Measurements from ENCODE around the gene THADA. TPM values are rescaled to one million over a fixed set of nuclear protein-coding genes. Genes with fewer than 3 reads are reported as not detected.
A peak's percentile ranks its signal among the peaks of the same experiment; 100 is the strongest.

Gene THADA
- total RNA-seq, 1 experiment from 2014 or later, result 28.7 TPM

GRCh38 chr2:43276962-43277391 lies 318.9 kb downstream of the THADA start:
- peak; percentile 75 for DNase-seq (ENCODE audit: low spot score)

GRCh38 chr2:43276266-43276941 lies 319.4 kb downstream of the THADA start:
- peak; percentile 74 for DNase-seq (ENCODE audit: low spot score)

- DNase-seq (ENCODE audit: low spot score), result no peak
Observed at GRCh38 chr2:43274721-43275120, 321.1 kb downstream of the THADA start.

- DNase-seq (ENCODE audit: low spot score), result no peak
Observed at GRCh38 chr2:43274055-43274454, 321.8 kb downstream of the THADA start.

GRCh38 chr2:43273529-43273928 lies 322.3 kb downstream of the THADA start:
- no peak for DNase-seq (ENCODE audit: low spot score)

- no peak for DNase-seq (ENCODE audit: low spot score)
Observed at GRCh38 chr2:43270930-43271615, 324.8 kb downstream of the THADA start.

- no peak for DNase-seq (ENCODE audit: low spot score)
Observed at GRCh38 chr2:43270461-43270860, 325.4 kb downstream of the THADA start.

GRCh38 chr2:43269706-43270105 lies 326.1 kb downstream of the THADA start:
- no peak for DNase-seq (ENCODE audit: low spot score)

GRCh38 chr2:43269074-43269572 lies 326.7 kb downstream of the THADA start:
- no peak for DNase-seq (ENCODE audit: low spot score)

- DNase-seq (ENCODE audit: low spot score), result no peak
Observed at GRCh38 chr2:43268066-43268953, 327.5 kb downstream of the THADA start.

- no peak for DNase-seq (ENCODE audit: low spot score)
Observed at GRCh38 chr2:43267381-43267780, 328.5 kb downstream of the THADA start.

- DNase-seq (ENCODE audit: low spot score), result no peak
Observed at GRCh38 chr2:43266711-43267111, 329.1 kb downstream of the THADA start.

- DNase-seq (ENCODE audit: low spot score), result no peak
Observed at GRCh38 chr2:43265421-43265820, 330.4 kb downstream of the THADA start.

- DNase-seq (ENCODE audit: low spot score), result no peak
Observed at GRCh38 chr2:43265001-43265400, 330.8 kb downstream of the THADA start.

- no peak for DNase-seq (ENCODE audit: low spot score)
Observed at GRCh38 chr2:43262951-43263350, 332.9 kb downstream of the THADA start.

GRCh38 chr2:43262239-43262638 lies 333.6 kb downstream of the THADA start:
- no peak for DNase-seq (ENCODE audit: low spot score)

- DNase-seq (ENCODE audit: low spot score), result no peak
Observed at GRCh38 chr2:43259512-43259911, 336.3 kb downstream of the THADA start.

- no peak for DNase-seq (ENCODE audit: low spot score)
Observed at GRCh38 chr2:43258547-43259156, 337.2 kb downstream of the THADA start.

- DNase-seq (ENCODE audit: low spot score), result peak; percentile 45
Observed at GRCh38 chr2:43255296-43255910, 340.4 kb downstream of the THADA start.

GRCh38 chr2:43254331-43254730 lies 341.5 kb downstream of the THADA start:
- DNase-seq (ENCODE audit: low spot score), result no peak

- no peak for DNase-seq (ENCODE audit: low spot score)
Observed at GRCh38 chr2:43251171-43251731, 344.6 kb downstream of the THADA start.
